SK-N-MC (cell line): ENCODE measurements around the gene KIAA2012.

Experiments used
- DNase-seq: peaks from one replicate; pipeline ENCODE4 v3.0.0-alpha.2; 2011; ENCODE audit warnings: low read depth, low spot score
- H3K27ac ChIP-seq: fragments of 200-600 bp; sonication (generic); 2 replicates; pipeline ENCODE4 v1.5.1; 2016; ENCODE audit warnings: mixed run types
- H3K36me3 ChIP-seq: fragments of 200-600 bp; sonication (generic); 2 replicates; pipeline ENCODE4 v1.6.1; 2017; ENCODE audit warnings: antibody characterized with exemption, low read length, mixed read lengths; ENCODE audit not compliant: insufficient read depth
- H3K4me3 ChIP-seq: fragments of 200-600 bp; sonication (generic); 2 replicates; pipeline ENCODE4 v1.5.1; 2016
- H3K9ac ChIP-seq: fragments of 200-600 bp; sonication (generic); 2 replicates; pipeline ENCODE4 v1.8.0; 2017; ENCODE audit warnings: mixed run types, mixed read lengths; ENCODE audit not compliant: insufficient read length
- H3K9me3 ChIP-seq: fragments of 200-600 bp; sonication (generic); 2 replicates; pipeline ENCODE4 v1.6.1; 2017; ENCODE audit warnings: low read depth, mild to moderate bottlenecking, antibody characterized with exemption, low read length, moderate library complexity, mixed read lengths
- EZH2 ChIP-seq: fragments of 200-600 bp; sonication (generic); IDR thresholded peaks from one replicate; pipeline ENCODE4 v1.6.1; 2017; ENCODE audit warnings: antibody characterized with exemption
- FOXP2 ChIP-seq: optimal IDR thresholded peaks from 2 replicates; pipeline ENCODE3; 2011; ENCODE audit warnings: mild to moderate bottlenecking, moderate library complexity; ENCODE audit not compliant: insufficient read depth; ENCODE audit errors: extremely low read length, control extremely low read depth
- POLR2AphosphoS5 ChIP-seq: IDR thresholded peaks from 2 replicates; pipeline ENCODE4 v1.6.1; 2012; ENCODE audit warnings: mild to moderate bottlenecking, low read depth, low read length, borderline replicate concordance

Gene KIAA2012

DNA sequence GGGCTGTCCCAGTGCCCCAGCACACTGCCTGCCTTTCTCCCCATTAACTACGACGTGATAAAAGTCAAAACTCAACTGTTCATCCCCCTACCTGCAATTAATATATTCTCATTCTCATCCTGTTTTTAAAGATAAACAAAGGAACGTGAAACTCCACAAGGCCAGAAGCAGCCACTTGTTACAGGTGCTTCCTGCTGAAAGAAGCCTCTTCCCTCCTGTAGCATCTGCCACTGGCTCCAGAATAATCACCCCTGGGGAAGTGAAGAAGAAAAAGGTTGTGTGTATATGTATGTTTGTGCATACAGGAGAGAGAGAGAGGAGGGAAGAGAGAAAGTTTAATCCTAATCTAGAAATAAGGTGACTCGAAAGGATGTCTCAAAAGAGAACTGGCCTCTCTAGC lies 27.1 kb downstream of the KIAA2012 start:
- no peak overlapping the region for H3K4me3 ChIP-seq
- TF ChIP-seq POLR2AphosphoS5 (no peak), EZH2 (no peak), FOXP2 (no peak)
- DNase-seq, result no peak
- H3K27ac ChIP-seq, result no peak overlapping the region
- no peaks in the 10 kb centered on the region for H3K9me3 ChIP-seq
- no peaks in the 10 kb centered on the region for H3K36me3 ChIP-seq
- no peak overlapping the region for H3K9ac ChIP-seq

DNA sequence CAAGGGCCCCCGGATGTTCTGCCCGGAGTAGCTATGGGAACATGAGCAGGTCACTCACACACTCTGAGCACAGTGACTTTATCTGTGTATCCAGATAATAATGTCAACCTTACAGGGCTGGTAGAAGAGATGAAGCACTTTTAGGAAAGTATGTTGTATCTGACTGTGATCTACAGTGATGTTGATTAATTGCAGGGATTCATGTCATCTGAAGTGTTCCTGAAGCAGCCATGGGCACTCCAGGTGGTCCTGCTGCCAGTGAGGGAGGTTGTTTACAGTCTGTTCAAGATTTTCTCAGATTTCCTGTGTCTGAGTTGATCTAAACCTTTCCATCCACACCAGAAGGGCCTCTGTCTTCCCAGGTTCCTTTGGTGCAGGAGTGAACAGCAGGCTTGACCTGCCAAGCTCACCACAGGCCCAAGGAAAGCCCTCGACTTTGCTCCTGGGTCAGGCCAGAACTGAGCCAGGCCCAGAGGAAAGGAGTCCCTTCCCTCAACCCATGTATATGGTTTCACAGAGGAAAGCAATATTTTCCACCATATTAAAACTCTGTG lies 28.0 kb downstream of the KIAA2012 start:
- no peak for TF ChIP-seq EZH2
- TF ChIP-seq FOXP2, result peak; percentile 57
- TF ChIP-seq POLR2AphosphoS5, result no peak
- no peaks in the 10 kb centered on the region for H3K36me3 ChIP-seq
- DNase-seq, result no peak
- no peaks in the 10 kb centered on the region for H3K9me3 ChIP-seq
- no peak overlapping the region for H3K27ac ChIP-seq
- no peak overlapping the region for H3K9ac ChIP-seq
- H3K4me3 ChIP-seq, result no peak overlapping the region

DNA sequence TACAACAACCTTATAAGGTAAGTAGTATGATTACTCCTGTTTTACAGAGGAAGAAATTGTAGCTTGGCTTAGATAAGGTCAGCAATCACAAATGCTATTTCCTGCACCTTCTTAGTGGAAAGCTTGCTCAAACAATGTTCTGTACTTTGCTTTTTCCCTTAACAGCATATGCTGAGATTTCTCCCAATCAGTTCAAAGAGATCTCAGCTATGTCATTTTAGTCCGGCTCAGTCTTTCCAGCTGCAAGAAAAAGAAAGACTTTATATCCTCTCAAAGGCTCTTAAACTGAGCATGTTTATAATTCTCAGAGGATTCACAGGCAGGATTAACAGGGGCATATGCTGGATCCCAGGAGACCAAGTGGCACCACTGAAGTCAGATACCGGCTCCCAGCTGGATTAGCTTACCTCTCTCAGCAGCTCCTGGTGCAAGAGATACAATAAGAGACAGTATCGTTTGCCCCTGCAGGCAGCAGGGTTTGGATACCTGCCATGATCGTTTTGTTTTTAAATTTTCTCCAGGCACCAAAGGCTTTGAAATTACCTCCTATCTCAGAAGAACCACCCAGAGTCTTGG lies 29.5 kb downstream of the KIAA2012 start:
- no peaks in the 10 kb centered on the region for H3K36me3 ChIP-seq
- DNase-seq, result peak; percentile 18
- TF ChIP-seq FOXP2 (no peak), EZH2 (no peak), POLR2AphosphoS5 (no peak)
- no peak overlapping the region for H3K9ac ChIP-seq
- H3K27ac ChIP-seq, result peak overlapping the region; percentile 33; the same call in 1 of the 2 replicates
- peak overlapping the region; percentile 3; the same call in 1 of the 2 replicates for H3K4me3 ChIP-seq
- H3K9me3 ChIP-seq, result no peaks in the 10 kb centered on the region

DNA sequence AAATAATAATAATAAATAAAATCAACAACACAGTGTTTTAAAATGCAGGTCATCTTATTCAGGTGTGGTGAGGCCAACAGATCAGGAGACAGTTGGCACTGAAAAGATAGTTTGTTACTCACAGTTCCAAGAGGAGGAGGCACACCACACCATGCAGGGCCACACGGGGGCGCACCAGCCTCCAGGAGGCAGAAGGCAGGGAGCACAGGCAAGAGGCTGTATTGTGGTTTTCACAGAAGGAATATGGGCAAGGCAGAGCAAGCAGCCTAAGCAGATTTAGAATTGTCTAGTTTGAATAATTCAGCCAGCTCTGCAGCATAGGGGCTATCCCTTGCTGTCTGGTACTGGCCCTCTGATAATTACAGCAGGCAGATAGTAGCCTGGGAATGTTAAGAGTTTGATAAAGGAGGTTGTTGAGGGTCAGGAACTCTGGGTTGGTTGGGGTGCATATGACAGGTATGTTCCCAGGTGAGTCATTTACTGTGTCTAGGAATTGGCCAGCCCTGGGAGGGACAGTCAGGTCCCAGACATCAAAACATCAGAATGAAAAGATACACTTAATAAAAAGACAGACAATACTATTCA lies 31.3 kb downstream of the KIAA2012 start:
- DNase-seq, result no peak
- TF ChIP-seq POLR2AphosphoS5 (no peak), EZH2 (no peak), FOXP2 (no peak)
- Histone ChIP-seq H3K9ac (no peak overlapping the region), H3K27ac (no peak overlapping the region), H3K4me3 (no peak overlapping the region), H3K36me3 (no peaks in the 10 kb centered on the region), H3K9me3 (no peaks in the 10 kb centered on the region)

DNA sequence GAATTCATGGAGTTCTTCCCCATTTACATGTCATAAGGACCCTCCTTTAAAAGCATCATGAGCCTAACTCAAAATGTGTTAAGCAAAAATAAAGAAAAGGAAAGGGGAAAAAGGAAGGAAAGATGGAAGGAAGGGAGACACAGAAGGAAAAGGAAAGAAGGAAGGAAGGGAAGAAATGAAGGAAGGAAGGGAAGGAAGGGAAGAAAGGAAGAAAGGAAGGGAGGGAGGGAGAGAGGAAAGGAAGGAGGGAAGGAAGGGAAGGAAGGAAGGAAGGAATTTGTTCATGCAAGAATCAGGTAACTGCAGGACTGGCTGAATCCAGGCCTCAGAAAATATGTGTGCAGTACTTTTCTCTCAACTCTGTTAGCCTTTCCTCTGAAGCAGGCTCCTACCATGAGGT lies 32.0 kb downstream of the KIAA2012 start:
- no peaks in the 10 kb centered on the region for H3K36me3 ChIP-seq
- H3K9me3 ChIP-seq, result no peaks in the 10 kb centered on the region
- H3K9ac ChIP-seq, result no peak overlapping the region
- H3K27ac ChIP-seq, result no peak overlapping the region
- no peak overlapping the region for H3K4me3 ChIP-seq
- no peak for DNase-seq
- no peak for TF ChIP-seq FOXP2
- TF ChIP-seq POLR2AphosphoS5, result no peak
- no peak for TF ChIP-seq EZH2

DNA sequence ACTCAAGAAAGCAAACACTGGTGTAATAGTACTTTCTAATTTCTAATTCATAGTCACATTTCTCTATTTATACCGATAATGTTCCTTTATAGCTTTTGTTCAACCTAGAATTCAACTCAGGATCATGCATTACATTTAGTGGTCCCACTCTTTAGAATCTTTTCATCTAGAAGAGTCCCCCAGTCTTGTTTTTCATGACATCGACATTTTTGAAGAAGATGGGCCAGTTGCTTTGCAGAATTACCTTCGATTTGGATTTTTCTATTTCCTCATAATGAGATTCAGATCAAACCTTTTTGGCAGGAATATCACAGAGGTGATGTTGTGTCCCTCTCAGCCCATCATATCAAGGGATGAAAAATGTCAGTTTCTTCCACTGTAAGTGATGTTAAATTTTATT lies 35.3 kb downstream of the KIAA2012 start:
- Histone ChIP-seq H3K9ac (no peak overlapping the region), H3K36me3 (no peaks in the 10 kb centered on the region), H3K4me3 (no peak overlapping the region), H3K9me3 (no peaks in the 10 kb centered on the region), H3K27ac (no peak overlapping the region)
- TF ChIP-seq EZH2, result no peak
- TF ChIP-seq POLR2AphosphoS5, result no peak
- no peak for TF ChIP-seq FOXP2
- no peak for DNase-seq

DNA sequence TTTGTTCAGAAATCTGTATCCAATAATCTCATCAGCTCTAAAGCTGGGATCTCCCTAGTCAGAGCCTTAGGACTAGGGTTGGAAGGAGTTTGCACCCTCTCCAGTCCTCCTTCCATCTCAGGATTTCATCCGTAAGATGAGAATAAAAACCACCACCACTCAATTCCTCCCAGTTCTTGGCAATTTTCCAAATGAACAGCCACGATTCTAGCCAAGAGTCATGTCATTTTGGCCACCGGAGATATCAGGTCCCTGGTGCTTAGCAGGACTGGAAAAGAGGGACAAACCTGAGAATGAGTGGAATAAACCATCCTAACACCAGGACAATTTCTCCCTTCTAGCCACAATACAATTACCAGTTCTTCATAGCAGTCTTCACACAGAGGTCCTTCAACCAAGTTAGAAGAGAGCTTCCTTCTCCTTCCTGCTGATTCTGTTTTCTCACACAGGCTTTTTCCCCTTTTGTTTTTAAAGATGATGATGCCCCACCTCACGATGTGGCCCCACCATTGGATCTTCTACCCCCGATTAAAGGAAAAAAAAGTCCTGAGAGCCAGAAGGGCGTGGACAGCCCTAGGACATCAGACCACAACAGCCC lies 36.2 kb downstream of the KIAA2012 start:
- Histone ChIP-seq H3K9me3 (no peaks in the 10 kb centered on the region), H3K27ac (no peak overlapping the region), H3K4me3 (0 out of 2 replicates have a peak overlapping the region, but pooled peaks have one; percentile 4), H3K9ac (no peak overlapping the region), H3K36me3 (no peaks in the 10 kb centered on the region)
- TF ChIP-seq POLR2AphosphoS5 (no peak), EZH2 (no peak), FOXP2 (no peak)
- no peak for DNase-seq

DNA sequence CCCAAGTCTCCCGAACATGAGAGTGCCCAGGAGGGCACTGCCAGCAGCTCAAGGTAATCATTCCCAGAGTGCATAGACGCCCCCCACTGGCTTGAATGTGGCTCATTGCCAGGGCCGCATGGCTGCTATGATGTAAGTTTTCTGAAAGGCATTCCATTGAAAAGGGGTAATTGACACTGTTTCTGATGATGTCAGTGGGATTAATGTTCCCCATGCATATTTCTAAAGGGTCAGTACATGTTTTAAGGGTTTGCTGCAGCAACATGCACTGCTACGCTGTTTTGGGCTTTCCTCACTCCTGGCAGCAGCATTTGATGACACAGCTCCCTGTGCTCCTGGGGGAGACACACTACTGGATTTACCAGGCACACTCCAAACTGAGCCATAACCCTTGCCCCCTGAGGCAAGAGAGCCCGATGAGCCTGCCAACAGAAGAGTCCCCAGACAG lies 36.7 kb downstream of the KIAA2012 start:
- no peaks in the 10 kb centered on the region for H3K9me3 ChIP-seq
- TF ChIP-seq POLR2AphosphoS5 (no peak), EZH2 (no peak), FOXP2 (no peak)
- no peaks in the 10 kb centered on the region for H3K36me3 ChIP-seq
- H3K27ac ChIP-seq, result no peak overlapping the region
- DNase-seq, result no peak
- no peak overlapping the region for H3K9ac ChIP-seq
- 0 out of 2 replicates have a peak overlapping the region, but pooled peaks have one; percentile 4 for H3K4me3 ChIP-seq

DNA sequence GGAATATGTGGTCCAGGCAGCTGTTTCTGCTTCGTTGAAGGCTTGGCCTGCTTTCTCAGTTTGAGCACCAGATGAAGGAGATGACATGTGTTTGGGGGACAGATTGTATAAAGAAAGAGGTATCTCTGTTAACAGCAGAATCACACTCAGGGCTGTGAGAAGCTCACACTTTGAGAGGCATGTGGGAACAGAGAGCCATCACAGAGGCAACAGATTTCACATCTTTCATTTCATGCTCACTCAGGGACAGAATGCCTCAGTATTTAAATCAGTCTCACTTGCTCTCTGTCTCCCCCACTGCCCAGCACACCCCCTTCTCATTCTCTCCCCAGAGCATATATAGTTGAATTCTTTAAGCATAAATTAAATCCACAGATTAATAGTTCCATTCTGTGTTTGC lies 37.4 kb downstream of the KIAA2012 start:
- no peak for TF ChIP-seq POLR2AphosphoS5
- TF ChIP-seq FOXP2, result no peak
- no peak for TF ChIP-seq EZH2
- no peak overlapping the region for H3K9ac ChIP-seq
- no peaks in the 10 kb centered on the region for H3K36me3 ChIP-seq
- H3K27ac ChIP-seq, result no peak overlapping the region
- no peaks in the 10 kb centered on the region for H3K9me3 ChIP-seq
- H3K4me3 ChIP-seq, result no peak overlapping the region
- DNase-seq, result no peak
